Brain pericyte (primary cell): ENCODE results near the gene GSG1.
"Not testable (repeated sequence)": the region's sequence is repeated elsewhere in the genome, so short reads cannot be mapped to it uniquely, and the experiment has no call there.

ENCODE experiments used
- DNase-seq: peaks from one replicate; pipeline ENCODE4 v3.0.0-alpha.2; 2012; ENCODE audit warnings: low read depth, low spot score

Gene GSG1

GRCh38 chr12:13093191-13093847 lies 10.1 kb downstream of the GSG1 start:
- no peak for DNase-seq

GRCh38 chr12:13091832-13092231 lies 11.6 kb downstream of the GSG1 start:
- no peak for DNase-seq

- DNase-seq = no peak
These were observed 13.4 kb downstream of the GSG1 start for GRCh38 chr12:13090054-13090453.

- DNase-seq = no peak
These were observed 15.0 kb downstream of the GSG1 start for GRCh38 chr12:13088496-13088895.

GRCh38 chr12:13087766-13088165 lies 15.7 kb downstream of the GSG1 start:
- no peak for DNase-seq

- DNase-seq = no peak
These were observed 17.3 kb downstream of the GSG1 start for GRCh38 chr12:13085968-13086686.

GRCh38 chr12:13084898-13085640 lies 18.4 kb downstream of the GSG1 start:
- DNase-seq = no peak

- not testable (repeated sequence) for DNase-seq
These were observed 19.8 kb downstream of the GSG1 start for GRCh38 chr12:13083638-13084037.

GRCh38 chr12:13082861-13083260 lies 20.6 kb downstream of the GSG1 start:
- DNase-seq = no peak

GRCh38 chr12:13080266-13080665 lies 23.2 kb downstream of the GSG1 start:
- DNase-seq = no peak

- DNase-seq = no peak
These were observed 24.0 kb downstream of the GSG1 start for GRCh38 chr12:13079440-13079906.

GRCh38 chr12:13075786-13076570 lies 27.5 kb downstream of the GSG1 start:
- DNase-seq = no peak

- no peak for DNase-seq
These were observed 28.4 kb downstream of the GSG1 start for GRCh38 chr12:13075118-13075480.

GRCh38 chr12:13074396-13075117 lies 28.9 kb downstream of the GSG1 start:
- DNase-seq = no peak

- DNase-seq = no peak
These were observed 30.3 kb downstream of the GSG1 start for GRCh38 chr12:13073173-13073572.

- no peak for DNase-seq
These were observed 31.9 kb downstream of the GSG1 start for GRCh38 chr12:13071305-13072280.

GRCh38 chr12:13069380-13069779 lies 34.1 kb downstream of the GSG1 start:
- no peak for DNase-seq

- no peak for DNase-seq
These were observed 36.1 kb downstream of the GSG1 start for GRCh38 chr12:13067322-13067721.

- no peak for DNase-seq
These were observed 37.0 kb downstream of the GSG1 start for GRCh38 chr12:13066459-13066858.

- DNase-seq = no peak
These were observed 37.5 kb downstream of the GSG1 start for GRCh38 chr12:13066014-13066413.
